ENCODE results near the gene HCK.

Gene HCK

DNA sequence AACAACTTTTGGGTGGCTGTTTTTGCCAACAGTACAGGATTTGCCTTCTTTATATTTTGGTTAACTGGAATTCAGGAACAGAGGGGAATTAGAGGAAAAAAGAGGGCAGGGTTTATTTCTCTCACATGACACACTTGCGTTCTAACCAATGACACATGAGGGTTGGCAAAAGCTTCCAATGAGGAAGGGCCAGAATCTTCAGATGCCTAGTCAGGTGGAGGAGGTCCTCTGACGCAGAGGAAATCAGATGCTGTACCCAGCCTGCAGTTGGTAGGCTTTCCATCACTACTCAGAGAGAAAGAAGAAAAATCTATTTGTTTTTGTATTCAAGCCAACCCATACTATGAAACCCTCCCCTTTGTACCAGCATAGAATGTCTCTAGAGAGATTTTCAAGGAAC is 78.3 kb downstream of the HCK start:
- DNase-seq (ENCODE audit: low read depth) = no peak

DNA sequence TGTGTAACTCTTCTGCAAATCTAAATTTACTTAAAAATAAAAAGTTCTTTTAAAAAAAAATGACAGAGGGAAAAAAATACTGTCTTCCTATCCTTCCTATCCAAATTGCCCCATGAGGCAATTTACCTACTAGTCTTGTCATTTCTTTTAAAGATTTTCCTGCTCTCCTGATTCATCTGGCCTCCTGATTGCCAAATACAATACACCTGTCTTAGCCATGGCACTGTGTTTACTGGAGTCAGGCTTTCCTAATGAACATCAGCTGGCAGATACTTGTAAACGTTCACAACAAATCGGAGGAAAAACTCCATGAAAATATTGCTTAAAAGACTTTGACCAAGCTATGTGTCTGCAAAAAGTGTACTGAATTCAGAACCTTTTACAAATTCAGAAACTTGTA is 78.9 kb downstream of the HCK start:
- no peak for DNase-seq (ENCODE audit: low read depth)

DNA sequence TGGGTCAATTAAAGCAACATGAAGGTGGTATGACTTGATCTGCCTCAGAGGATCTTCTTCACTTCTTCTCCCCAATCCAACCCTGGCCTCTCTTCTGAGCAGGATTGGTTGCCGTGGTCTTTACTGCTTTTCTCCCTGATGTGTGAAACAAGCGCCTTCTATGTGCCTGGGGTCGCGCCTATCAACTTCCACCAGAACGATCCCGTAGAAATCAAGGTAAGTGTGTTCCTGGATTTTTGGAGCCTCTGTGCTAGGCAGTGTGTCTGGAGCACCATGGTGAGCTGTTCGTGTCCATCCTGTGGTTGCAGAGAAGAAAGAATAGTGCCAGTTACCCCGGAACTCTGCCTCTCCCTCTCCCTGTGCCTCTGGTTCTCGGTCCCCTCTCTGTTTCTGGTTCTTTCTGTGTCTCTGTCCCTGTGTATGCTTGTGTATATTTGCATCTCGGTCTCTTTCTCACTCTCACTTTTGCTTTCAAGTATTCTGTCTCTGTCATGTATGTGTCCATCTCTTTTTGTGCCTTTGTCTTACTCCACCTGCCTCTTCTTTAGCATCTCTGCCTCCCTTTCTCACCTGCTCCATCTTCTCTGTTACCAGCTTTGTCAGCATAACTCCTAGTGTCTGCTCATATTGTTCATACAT is 81.0 kb downstream of the HCK start:
- DNase-seq (ENCODE audit: low read depth) = no peak

DNA sequence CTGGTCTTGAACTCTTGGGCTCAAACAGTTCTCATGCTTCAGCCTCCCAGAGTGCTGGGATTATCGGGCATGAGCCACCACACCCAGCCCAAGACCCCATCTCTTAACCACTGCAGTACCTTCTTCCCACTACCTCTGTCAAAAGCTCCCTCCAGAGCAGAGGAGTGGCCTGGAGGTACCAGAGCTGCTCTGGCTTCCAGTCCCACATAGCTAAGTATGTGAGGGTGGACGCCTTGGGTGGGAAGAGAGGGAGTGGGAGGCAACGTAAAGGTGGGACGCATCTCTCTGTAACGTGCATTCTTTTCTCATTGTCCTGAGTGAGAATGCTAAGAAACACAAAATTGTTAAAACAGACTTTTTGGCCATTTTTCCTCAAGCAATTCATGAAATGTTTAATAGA is 82.0 kb downstream of the HCK start:
- DNase-seq (ENCODE audit: low read depth) = no peak

DNA sequence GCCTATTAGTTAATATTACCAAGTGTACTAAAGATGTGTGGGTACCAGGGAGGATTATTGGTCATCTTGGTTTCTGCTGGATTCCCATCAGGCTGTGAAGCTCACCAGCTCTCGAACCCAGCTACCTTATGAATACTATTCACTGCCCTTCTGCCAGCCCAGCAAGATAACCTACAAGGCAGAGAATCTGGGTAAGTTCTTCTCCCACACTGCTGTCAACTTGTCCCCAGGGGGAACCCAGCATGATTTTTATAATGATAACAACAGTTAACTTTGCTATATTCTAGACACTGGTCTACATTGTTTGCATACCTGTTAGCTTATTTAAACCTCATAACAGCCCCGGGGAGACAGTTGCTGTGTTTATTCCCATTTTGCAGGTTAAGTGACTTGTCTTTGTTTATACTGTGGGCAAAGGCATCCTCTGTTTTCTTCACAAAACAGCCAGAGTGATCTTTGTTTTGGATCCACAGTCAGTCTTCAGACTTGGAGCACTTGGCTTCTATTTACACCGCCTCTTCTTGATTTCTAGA is 84.0 kb downstream of the HCK start:
- DNase-seq (ENCODE audit: low read depth) = no peak

DNA sequence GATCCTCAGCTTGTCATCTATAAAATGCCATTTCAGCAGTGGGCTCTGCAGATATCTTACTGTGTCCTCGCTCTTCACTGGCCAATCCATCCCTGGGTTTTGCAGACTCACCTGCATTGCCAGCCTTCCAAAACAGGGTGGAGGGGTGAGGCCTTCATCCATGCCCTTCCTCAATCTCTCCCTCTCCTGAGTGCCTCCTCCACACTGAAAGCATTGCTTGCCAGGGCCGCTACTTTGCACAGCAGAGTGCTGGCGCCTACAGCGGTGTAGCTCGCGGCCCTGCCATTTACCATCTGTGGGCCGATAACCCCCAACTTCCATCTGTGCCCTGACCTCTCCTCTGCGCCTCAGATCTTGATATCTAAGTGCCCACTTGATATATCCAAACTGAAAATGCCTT is 86.9 kb downstream of the HCK start:
- DNase-seq (ENCODE audit: low read depth) = no peak

DNA sequence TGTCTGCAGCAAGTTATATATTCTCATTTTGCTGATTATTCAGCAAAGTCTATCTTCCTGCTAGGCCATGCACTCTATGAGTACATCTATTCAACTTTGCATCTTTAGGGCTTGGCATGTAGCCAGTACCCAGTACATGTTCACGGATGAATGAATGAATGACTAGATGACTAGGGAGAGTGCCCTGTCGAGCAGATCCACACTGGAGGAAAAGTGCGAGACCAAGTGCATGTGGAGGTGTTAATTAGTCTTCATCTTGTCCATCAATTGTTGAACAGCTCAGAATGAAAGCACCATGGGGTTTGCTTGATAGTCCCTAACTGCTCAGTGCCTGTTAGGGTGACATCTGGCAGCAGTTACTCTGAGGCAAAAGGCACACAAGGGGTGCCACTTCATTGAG is 87.9 kb downstream of the HCK start:
- DNase-seq (ENCODE audit: low read depth) = no peak

DNA sequence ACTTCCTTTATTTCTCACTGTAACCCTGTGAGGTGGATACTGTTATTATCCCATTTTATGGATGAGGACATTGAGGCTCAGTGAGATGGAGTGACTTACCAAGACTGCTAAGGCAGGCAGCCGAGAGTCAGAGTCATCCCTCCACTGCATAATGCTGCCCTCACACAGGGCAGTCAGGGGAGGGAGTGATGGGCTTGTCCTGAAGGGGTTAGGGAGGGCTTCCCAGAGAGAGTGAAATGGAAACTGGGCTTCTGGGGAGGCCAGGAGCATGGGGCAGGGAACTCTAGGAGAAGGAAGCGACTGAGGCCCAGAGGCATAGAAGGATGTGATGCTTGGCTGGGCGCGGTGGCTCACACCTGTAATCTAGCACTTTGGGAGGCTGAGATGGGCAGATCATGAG is 88.6 kb downstream of the HCK start:
- no peak for DNase-seq (ENCODE audit: low read depth)

DNA sequence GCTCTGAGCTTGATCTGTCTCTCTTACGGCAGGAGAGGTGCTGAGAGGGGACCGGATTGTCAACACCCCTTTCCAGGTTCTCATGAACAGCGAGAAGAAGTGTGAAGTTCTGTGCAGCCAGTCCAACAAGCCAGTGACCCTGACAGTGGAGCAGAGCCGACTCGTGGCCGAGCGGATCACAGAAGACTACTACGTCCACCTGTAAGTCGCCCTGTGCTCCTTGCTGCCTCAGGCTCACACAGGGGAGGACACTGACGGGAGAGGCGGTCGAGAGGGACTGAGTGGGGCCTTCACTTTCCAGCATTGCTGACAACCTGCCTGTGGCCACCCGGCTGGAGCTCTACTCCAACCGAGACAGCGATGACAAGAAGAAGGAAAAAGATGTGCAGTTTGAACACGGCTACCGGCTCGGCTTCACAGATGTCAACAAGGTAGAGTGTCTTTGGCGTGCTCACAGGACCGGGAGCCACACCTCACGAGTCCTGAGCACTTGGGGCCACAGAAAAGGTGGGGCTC is 89.5 kb downstream of the HCK start:
- DNase-seq (ENCODE audit: low read depth) = no peak

DNA sequence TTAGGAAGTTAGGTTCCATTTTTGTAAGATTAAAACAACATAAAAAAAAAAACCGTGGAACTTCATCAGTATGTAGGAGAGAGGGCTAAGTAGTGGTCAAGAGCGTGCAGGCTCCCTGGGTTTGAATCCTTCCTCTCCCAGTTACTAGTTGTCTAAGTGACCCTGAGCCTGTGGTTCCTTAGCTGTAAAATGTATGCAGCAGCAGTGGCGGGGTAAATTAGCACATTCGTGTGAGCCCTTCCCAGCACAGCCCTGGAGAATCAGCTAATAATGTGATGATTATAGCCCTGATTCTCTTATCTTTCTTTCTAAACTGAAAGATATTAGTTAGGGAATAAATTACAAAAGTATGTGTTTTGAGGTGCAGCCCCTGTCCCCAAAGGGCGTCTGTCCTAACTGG is 90.0 kb downstream of the HCK start:
- no peak for DNase-seq (ENCODE audit: low read depth)

DNA sequence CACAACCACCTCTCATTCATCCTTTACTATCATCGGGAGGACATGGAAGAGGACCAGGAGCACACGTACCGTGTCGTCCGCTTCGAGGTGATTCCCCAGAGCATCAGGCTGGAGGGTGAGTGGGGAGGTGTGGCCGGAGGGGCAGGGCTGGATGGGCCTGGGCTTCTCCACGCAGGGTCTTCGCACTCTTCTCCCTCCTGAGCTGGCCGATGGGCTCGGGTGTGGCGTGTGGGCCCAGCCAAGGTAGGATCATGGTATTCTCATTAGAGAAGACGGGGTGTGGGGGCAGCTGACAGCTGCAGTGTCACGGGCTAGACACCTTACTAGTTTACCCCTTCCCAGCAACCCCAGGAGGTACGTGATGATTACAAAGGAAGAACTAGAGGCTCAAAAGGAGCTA is 90.9 kb downstream of the HCK start:
- DNase-seq (ENCODE audit: low read depth) = no peak

DNA sequence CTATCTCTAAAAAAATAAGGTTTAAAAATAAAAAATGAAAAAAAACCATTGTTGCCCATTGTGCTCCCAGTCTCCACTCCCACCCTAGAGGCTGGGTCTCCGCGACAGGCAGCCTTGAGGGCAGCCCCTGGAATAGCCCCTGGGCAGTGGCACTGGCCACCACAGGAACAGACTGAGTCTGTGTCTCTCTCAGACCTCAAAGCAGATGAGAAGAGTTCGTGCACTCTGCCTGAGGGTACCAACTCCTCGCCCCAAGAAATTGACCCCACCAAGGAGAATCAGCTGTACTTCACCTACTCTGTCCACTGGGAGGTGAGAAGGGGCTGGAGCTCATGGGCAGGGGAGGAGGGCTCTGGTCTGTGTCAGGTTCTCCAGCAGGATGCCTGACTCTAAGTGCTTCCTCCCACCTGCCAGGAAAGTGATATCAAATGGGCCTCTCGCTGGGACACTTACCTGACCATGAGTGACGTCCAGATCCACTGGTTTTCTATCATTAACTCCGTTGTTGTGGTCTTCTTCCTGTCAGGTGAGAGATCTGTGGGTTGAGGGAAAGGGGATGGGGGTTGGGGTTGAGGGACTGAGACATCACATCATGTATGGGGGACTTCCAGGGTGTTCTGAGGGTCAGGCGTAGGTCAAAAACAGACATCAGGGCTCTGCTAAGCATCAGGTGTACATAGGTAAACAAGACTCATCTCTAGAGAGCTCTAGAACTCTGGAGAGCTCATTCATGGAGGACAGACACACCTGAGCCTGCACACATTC is 93.0 kb downstream of the HCK start:
- no peak for DNase-seq (ENCODE audit: low read depth)

DNA sequence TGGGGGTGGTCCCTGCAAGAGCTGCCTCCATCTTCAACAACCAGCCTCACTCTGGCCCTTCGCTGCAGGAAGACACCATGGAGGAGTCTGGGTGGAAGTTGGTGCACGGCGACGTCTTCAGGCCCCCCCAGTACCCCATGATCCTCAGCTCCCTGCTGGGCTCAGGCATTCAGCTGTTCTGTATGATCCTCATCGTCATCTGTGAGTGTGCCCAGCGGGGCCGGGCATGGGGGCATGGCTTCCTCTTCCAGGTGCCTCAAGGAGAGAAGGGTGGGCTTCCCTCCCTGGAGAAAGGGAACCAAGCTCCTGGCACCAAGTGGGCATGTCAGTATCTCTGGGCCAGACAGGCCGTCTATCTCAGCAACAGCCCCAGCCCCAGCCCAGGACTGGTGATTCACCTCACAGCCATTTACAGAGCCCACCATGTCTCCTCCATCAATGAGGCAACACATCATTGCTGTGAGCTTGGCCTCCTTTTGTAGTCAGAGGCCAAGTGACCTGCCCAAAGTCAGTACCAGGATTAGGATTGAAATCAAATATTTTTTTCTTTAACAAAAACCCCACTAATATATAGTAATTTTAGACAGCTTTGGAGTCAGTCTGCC is 97.6 kb downstream of the HCK start:
- no peak for DNase-seq (ENCODE audit: low read depth)

DNA sequence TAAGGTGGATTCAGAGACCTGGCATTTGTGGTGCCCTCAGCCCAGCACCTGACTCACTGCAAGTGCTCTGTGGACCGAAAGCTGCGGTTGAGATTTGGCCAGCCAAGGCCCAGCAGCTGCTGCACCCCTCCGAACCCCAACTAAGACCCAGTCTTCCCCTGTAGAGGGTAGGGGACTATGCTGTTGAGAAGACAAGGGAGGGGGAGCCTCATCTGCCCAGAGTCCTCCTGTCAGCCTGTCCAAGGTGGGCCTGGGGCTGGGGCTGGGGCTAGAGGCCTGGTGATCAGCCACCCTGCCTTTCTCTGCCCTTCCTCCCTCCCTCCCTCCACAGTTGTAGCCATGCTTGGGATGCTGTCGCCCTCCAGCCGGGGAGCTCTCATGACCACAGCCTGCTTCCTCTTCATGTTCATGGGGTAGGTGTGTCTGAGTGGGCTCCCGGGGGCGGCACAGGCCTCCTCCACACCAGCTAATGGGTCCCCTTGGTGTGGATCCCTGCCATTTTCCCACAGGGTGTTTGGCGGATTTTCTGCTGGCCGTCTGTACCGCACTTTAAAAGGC is 98.3 kb downstream of the HCK start:
- no peak for DNase-seq (ENCODE audit: low read depth)

Data from fibroblast of the conjunctiva (primary cell).